Keratinocyte (primary cell): ENCODE data around the gene ARPP19. TPM values are rescaled to one million over a fixed set of nuclear protein-coding genes. Genes with fewer than 3 reads are reported as not detected.

ENCODE experiments used
- DNase-seq: peaks from one replicate; pipeline ENCODE4 v3.0.0-alpha.2; 2011; ENCODE audit warnings: low read depth, missing footprints, low spot score
- FAIRE-seq: peaks from 2 replicates; lab custom pipeline; 2011; peaks lifted over from hg19 to GRCh38; lab: Jason Lieb, UNC
- H2AFZ ChIP-seq: 2 replicates; pipeline ENCODE4 v1.6.0; 2012; ENCODE audit warnings: low read length, control low read depth, inconsistent platforms; ENCODE audit not compliant: control insufficient read depth
- H3K27ac ChIP-seq: 2 replicates; pipeline ENCODE4 v1.5.1; 2011; ENCODE audit warnings: low read length; ENCODE audit not compliant: control insufficient read depth, insufficient read depth
- H3K27me3 ChIP-seq: 3 replicates; pipeline ENCODE4 v1.6.0; 2011; ENCODE audit warnings: low read length; ENCODE audit not compliant: control insufficient read depth, insufficient read depth; ENCODE audit errors: extremely low read depth
- H3K36me3 ChIP-seq, 2 experiments: 2 replicates in 1 of 2; 3 replicates in 1 of 2; pipeline ENCODE4 v1.5.1; 2011; ENCODE audit warnings: low read length in 2 of 2, mild to moderate bottlenecking in 1 of 2; ENCODE audit not compliant: control insufficient read depth in 2 of 2, insufficient read depth in 2 of 2; ENCODE audit errors: extremely low read depth in 1 of 2
- H3K4me1 ChIP-seq: 3 replicates; pipeline ENCODE4 v1.5.1; 2011; ENCODE audit warnings: low read length; ENCODE audit not compliant: control insufficient read depth, insufficient read depth; ENCODE audit errors: extremely low read depth
- H3K4me2 ChIP-seq: 3 replicates; pipeline ENCODE4 v1.6.0; 2011; ENCODE audit warnings: low read depth, low read length; ENCODE audit not compliant: control insufficient read depth, insufficient read depth; ENCODE audit errors: extremely low read depth
- H3K4me3 ChIP-seq, 3 experiments: fragments of 200-600 bp in 1 of 3; sonication (generic) in 1 of 3; 2 replicates in 2 of 3; 3 replicates in 1 of 3; pipeline ENCODE4 v1.5.1; 2011 to 2016; ENCODE audit warnings: low read length in 3 of 3, mild to moderate bottlenecking in 3 of 3, control low read depth in 2 of 3, inconsistent platforms in 1 of 3, low read depth in 1 of 3, mixed read lengths in 1 of 3, mixed run types in 1 of 3, moderate library complexity in 1 of 3; ENCODE audit not compliant: control insufficient read depth in 2 of 3, insufficient read depth in 2 of 3; ENCODE audit errors: extremely low read depth in 1 of 3
- H3K79me2 ChIP-seq: 2 replicates; pipeline ENCODE4 v1.6.0; 2012; ENCODE audit warnings: low read length; ENCODE audit not compliant: control insufficient read depth, insufficient read depth
- H3K9ac ChIP-seq: 3 replicates; pipeline ENCODE4 v1.6.0; 2011; ENCODE audit warnings: low read length; ENCODE audit not compliant: control insufficient read depth, insufficient read depth; ENCODE audit errors: extremely low read depth
- H3K9me1 ChIP-seq: 3 replicates; pipeline ENCODE4 v1.6.0; 2011; ENCODE audit warnings: low read length; ENCODE audit not compliant: control insufficient read depth, insufficient read depth; ENCODE audit errors: extremely low read depth
- H3K9me3 ChIP-seq: 2 replicates; pipeline ENCODE4 v1.5.1; 2012; ENCODE audit warnings: low read depth, low read length; ENCODE audit not compliant: control insufficient read depth
- H4K20me1 ChIP-seq: 3 replicates; pipeline ENCODE4 v1.6.0; 2011; ENCODE audit warnings: low read length; ENCODE audit not compliant: control insufficient read depth, insufficient read depth; ENCODE audit errors: extremely low read depth
- EZH2 ChIP-seq: IDR thresholded peaks from one replicate; pipeline ENCODE4 v1.6.1; 2012; ENCODE audit warnings: inconsistent platforms, mild to moderate bottlenecking, low read length, moderate library complexity
- dilution Hi-C: fragments of 300-500 bp; cut with MboI; formaldehyde crosslinking; loops from one replicate; pipeline ENCODE4 v1.7.0; 2020; ENCODE audit warnings: low sequenced_read_pairs; ENCODE audit not compliant: extremely low pct_ligation_motif_present
- polyA plus RNA-seq, 5 experiments: library from polyadenylated mRNA; depleted of rRNA in 3 of 5; stranded (reverse) in 3 of 5; stranded (forward) in 1 of 5; unstranded in 1 of 5; fragments of >200 nt; gene quantifications; 1 replicate in 1 of 5; 2 replicates in 3 of 5; 3 replicates in 1 of 5; pipeline versions ENCODE4 v1.2.1 to v1.2.3, GENCODE V29; 2011 to 2012; ENCODE audit warnings: missing spikeins in 2 of 5, low read depth in 1 of 5, low replicate concordance in 1 of 5
- TF ChIP-seq, protein P1 (sequence below), 3 experiments: IDR thresholded peaks in 1 of 3; conservative IDR thresholded peaks in 1 of 3; optimal IDR thresholded peaks in 1 of 3; 2 replicates in 2 of 3; 3 replicates in 1 of 3; pipeline versions ENCODE3 to v1.5.1; 2011; ENCODE audit warnings: low read length in 3 of 3, mild to moderate bottlenecking in 3 of 3, moderate library complexity in 2 of 3, control low read depth in 1 of 3, inconsistent platforms in 1 of 3; ENCODE audit not compliant: insufficient read depth in 2 of 3; ENCODE audit errors: extremely low read depth in 1 of 3

The ARPP19 gene
- polyA plus RNA-seq, 1 donor (not counting 4 experiments of a cell fraction or from before 2014, with no cell fraction given): 128 TPM

DNA sequence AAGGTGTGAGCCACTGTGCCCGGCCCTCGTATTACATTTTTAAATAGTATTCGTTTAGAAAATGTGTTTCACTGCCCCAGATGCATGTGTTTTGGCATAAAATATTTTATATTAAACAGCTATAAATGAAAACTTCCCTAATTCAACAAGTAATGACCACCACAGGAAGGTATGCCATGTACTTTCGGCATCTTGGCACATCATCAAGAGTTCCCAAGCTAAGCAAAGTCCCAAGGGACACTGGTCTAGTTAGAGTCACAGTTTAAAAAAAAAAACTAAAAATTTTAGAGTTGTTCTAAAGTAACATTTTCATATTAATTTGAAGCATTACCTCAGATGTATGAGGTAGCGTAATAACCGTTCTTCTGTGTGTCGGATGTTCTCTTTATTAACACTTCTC is 15.6 kb upstream of the ARPP19 start:
- no peak overlapping the region for H2AFZ ChIP-seq
- no peaks in the 10 kb centered on the region for H3K4me1 ChIP-seq
- no peak for TF ChIP-seq EZH2
- TF ChIP-seq, protein P1, sequence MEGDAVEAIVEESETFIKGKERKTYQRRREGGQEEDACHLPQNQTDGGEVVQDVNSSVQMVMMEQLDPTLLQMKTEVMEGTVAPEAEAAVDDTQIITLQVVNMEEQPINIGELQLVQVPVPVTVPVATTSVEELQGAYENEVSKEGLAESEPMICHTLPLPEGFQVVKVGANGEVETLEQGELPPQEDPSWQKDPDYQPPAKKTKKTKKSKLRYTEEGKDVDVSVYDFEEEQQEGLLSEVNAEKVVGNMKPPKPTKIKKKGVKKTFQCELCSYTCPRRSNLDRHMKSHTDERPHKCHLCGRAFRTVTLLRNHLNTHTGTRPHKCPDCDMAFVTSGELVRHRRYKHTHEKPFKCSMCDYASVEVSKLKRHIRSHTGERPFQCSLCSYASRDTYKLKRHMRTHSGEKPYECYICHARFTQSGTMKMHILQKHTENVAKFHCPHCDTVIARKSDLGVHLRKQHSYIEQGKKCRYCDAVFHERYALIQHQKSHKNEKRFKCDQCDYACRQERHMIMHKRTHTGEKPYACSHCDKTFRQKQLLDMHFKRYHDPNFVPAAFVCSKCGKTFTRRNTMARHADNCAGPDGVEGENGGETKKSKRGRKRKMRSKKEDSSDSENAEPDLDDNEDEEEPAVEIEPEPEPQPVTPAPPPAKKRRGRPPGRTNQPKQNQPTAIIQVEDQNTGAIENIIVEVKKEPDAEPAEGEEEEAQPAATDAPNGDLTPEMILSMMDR (optimal IDR thresholded peaks at IDR 0.05 in 1 of 3, IDR thresholded peaks at IDR 0.05 in 1 of 3, conservative IDR thresholded peaks at IDR 0.05 in 1 of 3; ENCODE audit: extremely low read depth in 1 of 3, insufficient read depth in 2 of 3, low read length in 3 of 3): no peak
- H3K27ac ChIP-seq: no peak overlapping the region
- no peaks in the 10 kb centered on the region for H3K9me3 ChIP-seq
- no peaks in the 10 kb centered on the region for H3K79me2 ChIP-seq
- FAIRE-seq (no peak), DNase-seq (no peak)
- H3K27me3 ChIP-seq: no peaks in the 10 kb centered on the region
- no peaks in the 10 kb centered on the region for H3K9me1 ChIP-seq
- H3K36me3 ChIP-seq: no peaks in the 10 kb centered on the region
- dilution Hi-C loops: no loop called here
- no peaks in the 10 kb centered on the region for H4K20me1 ChIP-seq
- no peak overlapping the region for H3K9ac ChIP-seq
- no peak overlapping the region for H3K4me2 ChIP-seq
- no peak overlapping the region for H3K4me3 ChIP-seq

DNA sequence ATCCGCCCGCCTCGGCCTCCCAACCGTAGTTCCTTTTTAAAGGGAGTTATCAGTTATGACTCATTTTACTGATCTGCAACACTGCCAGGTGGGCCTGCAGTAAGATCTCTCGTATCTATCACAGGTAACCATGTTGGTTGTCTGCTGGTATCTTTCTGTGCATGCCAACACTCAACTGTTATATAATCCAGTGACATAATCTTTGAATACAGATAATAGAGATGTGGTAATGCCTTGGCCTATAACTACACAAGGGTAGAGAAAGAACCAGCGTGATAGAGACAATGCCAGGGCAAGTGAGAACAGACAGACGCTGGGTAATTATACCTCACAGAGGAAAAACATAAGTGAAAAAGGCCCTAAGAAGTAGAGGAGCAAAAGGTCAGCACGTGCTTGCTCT is 11.0 kb upstream of the ARPP19 start:
- DNase-seq (no peak), FAIRE-seq (no peak)
- Histone ChIP-seq H3K9ac (no peak overlapping the region), H3K36me3 (no peaks in the 10 kb centered on the region), H3K4me3 (no peak overlapping the region), H3K9me1 (no peaks in the 10 kb centered on the region), H4K20me1 (no peaks in the 10 kb centered on the region), H3K4me1 (no peaks in the 10 kb centered on the region), H3K27me3 (no peaks in the 10 kb centered on the region), H2AFZ (no peak overlapping the region), H3K9me3 (no peaks in the 10 kb centered on the region), H3K27ac (no peak overlapping the region), H3K79me2 (no peaks in the 10 kb centered on the region), H3K4me2 (no peak overlapping the region)
- TF ChIP-seq, protein P1 (optimal IDR thresholded peaks at IDR 0.05 in 1 of 3, IDR thresholded peaks at IDR 0.05 in 1 of 3, conservative IDR thresholded peaks at IDR 0.05 in 1 of 3; ENCODE audit: extremely low read depth in 1 of 3, insufficient read depth in 2 of 3, low read length in 3 of 3): no peak
- no peak for TF ChIP-seq EZH2
- dilution Hi-C loops: no loop called here
